Activated CD8-positive, alpha-beta T cell treated with anti-CD3 and anti-CD28 coated beads for 36 hours (primary cell): ENCODE results near the gene FBN2. TPM values are rescaled to one million over a fixed set of nuclear protein-coding genes. Genes with fewer than 3 reads are reported as not detected.

Experiments
- ATAC-seq: fragments of 200-7000 bp; cut with Tn5 transposase; one replicate; pipeline ENCODE4 v1.10.0; 2021; ENCODE audit warnings: mild to moderate bottlenecking, moderate library complexity
- CTCF ChIA-PET: fragments of 350-600 bp; sonication (Branson Sonifier 250); formaldehyde crosslinking; loops from one replicate; lab custom pipeline; 2021; ENCODE audit warnings: antibody characterized with exemption; lab: Charles Lee
- POLR2A ChIA-PET: fragments of 350-600 bp; sonication (Branson Sonifier 250); formaldehyde crosslinking; loops from one replicate; lab custom pipeline; 2021; ENCODE audit warnings: antibody characterized with exemption; lab: Charles Lee
- DNase-seq: peaks from one replicate; pipeline ENCODE4 v3.0.0-alpha.2; 2020
- H3K27ac Mint-ChIP-seq: one replicate; pipeline ENCODE4 v1.8.0; 2021; ENCODE audit warnings: mild to moderate bottlenecking, mixed read lengths
- H3K27me3 Mint-ChIP-seq: one replicate; pipeline ENCODE4 v1.8.0; 2021; ENCODE audit warnings: mixed read lengths
- H3K36me3 Mint-ChIP-seq: one replicate; pipeline ENCODE4 v1.8.0; 2021; ENCODE audit warnings: low read depth, mixed read lengths
- H3K4me1 Mint-ChIP-seq: one replicate; pipeline ENCODE4 v1.8.0; 2021; ENCODE audit warnings: low read depth, mixed read lengths
- H3K4me3 Mint-ChIP-seq: one replicate; pipeline ENCODE4 v1.8.0; 2021; ENCODE audit warnings: mild to moderate bottlenecking, moderate library complexity, mixed read lengths
- H3K9me3 Mint-ChIP-seq: one replicate; pipeline ENCODE4 v1.8.0; 2021; ENCODE audit warnings: mixed read lengths
- CTCF ChIP-seq: fragments of 200-600 bp; IDR thresholded peaks from one replicate; pipeline ENCODE4 v1.8.0; 2022; ENCODE audit warnings: antibody characterized with exemption, mild to moderate bottlenecking
- intact Hi-C: fragments of 100-400 bp; cut with micrococcal nuclease; formaldehyde crosslinking; loops from one replicate; pipeline ENCODE4 v1.10.0; 2022
- total RNA-seq, 2 experiments: library from RNA; stranded (reverse); gene quantifications; one replicate each; pipeline ENCODE4 v1.2.3, GENCODE V29; 2021

The FBN2 gene
- total RNA-seq, 2 experiments from 2014 or later = not detected

DNA sequence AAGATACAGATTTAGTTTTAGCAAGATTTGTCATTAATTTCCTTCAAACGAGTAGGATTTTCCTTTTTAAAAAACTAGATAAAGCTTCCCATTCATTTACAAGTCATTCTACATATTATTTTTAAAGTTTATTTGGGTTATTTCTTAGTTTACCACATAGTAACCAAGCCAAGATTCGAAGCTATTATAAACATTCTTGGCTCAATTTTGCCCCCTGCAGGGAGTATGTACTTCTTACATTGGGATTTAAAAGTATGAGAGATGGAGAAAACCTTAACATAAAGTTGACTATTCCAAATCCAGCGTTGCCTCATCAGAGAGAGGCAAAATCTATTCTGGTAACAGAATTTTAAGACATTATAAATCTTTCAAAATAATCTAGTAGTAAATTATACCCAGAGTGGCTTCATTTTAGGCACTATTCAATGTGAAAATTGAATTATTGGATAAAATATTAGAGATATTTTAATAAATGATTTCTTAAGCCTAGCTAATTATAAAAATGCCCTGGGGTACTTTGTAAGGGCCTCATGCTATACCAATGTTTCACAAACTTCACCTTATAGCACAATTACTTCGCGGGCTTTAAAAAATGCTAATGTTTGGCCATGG, 39.1 kb downstream of the FBN2 start:
- DNase-seq (no peak), ATAC-seq (no peak)
- ChIA-PET CTCF (interaction anchor here (0.8 to 1.4 kb wide), 3 partner anchors 13 to 287 kb away, joined by 3 to 6 read pairs (median 4); no protein-coding TSS in a partner anchor), POLR2A (no interaction called here)
- Mint-ChIP-seq H3K27me3 (no peaks in the 10 kb centered on the region), H3K4me1 (no peaks in the 10 kb centered on the region), H3K4me3 (no peak overlapping the region), H3K9me3 (peaks cover 13% of the 10 kb centered on the region), H3K36me3 (no peaks in the 10 kb centered on the region), H3K27ac (no peak overlapping the region)
- TF ChIP-seq CTCF = peak; percentile 21
- intact Hi-C loops = loop anchor here (5.0 kb wide), 1 partner anchor 282 kb away; no protein-coding TSS in a partner anchor

- H3K9me3 Mint-ChIP-seq = peaks cover 9% of the 10 kb centered on the region
- H3K27ac Mint-ChIP-seq = no peak overlapping the region
- intact Hi-C loops = no loop called here
- ChIA-PET CTCF (no interaction called here), POLR2A (no interaction called here)
- no peak overlapping the region for H3K4me3 Mint-ChIP-seq
- H3K27me3 Mint-ChIP-seq = no peaks in the 10 kb centered on the region
- H3K4me1 Mint-ChIP-seq = no peaks in the 10 kb centered on the region
- no peaks in the 10 kb centered on the region for H3K36me3 Mint-ChIP-seq
- no peak for DNase-seq
- no peak for TF ChIP-seq CTCF
- no peak for ATAC-seq
These were observed 43.5 kb downstream of the FBN2 start for GRCh38 chr5:128494516-128494915.

- CTCF ChIA-PET = no interaction called here
- no peaks in the 10 kb centered on the region for H3K36me3 Mint-ChIP-seq
These were observed 44.3 kb downstream of the FBN2 start for GRCh38 chr5:128493657-128494329.

GRCh38 chr5:128491291-128491690, 46.8 kb downstream of the FBN2 start:
- intact Hi-C loops = no loop called here
- ATAC-seq = no peak
- no peak for TF ChIP-seq CTCF
- no peaks in the 10 kb centered on the region for H3K36me3 Mint-ChIP-seq
- H3K9me3 Mint-ChIP-seq = peaks cover 9% of the 10 kb centered on the region
- ChIA-PET CTCF (no interaction called here), POLR2A (no interaction called here)
- H3K27me3 Mint-ChIP-seq = no peaks in the 10 kb centered on the region
- no peaks in the 10 kb centered on the region for H3K4me1 Mint-ChIP-seq
- H3K4me3 Mint-ChIP-seq = no peak overlapping the region
- no peak overlapping the region for H3K27ac Mint-ChIP-seq
- DNase-seq = no peak

More at GRCh38 chr5:128493657-128494329, 44.3 kb downstream of the FBN2 start:
- no peak for TF ChIP-seq CTCF
- Mint-ChIP-seq H3K27ac (no peak overlapping the region), H3K4me1 (no peaks in the 10 kb centered on the region), H3K27me3 (no peaks in the 10 kb centered on the region), H3K9me3 (peaks cover 9% of the 10 kb centered on the region), H3K4me3 (no peak overlapping the region)
- DNase-seq (no peak), ATAC-seq (no peak)
- POLR2A ChIA-PET = no interaction called here
- intact Hi-C loops = no loop called here

DNA sequence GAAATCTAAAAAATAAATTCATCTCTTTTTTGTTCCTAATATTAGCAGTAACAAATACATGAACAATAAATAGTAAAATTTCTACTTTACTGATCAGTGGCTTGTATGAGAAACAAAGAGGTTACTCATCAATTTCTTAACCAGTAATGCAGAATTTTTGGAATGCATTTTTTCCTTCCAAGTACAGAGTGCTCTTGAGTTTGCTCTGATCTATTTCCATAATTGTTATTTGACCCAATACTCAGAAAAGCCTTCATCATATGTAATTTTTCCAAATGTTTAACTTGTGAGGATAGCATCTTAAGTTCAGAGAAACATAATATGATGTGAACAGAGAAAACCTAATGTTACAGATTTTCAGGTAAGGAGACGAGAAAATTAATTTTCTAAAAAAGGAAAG, 47.3 kb downstream of the FBN2 start:
- no peak overlapping the region for H3K4me3 Mint-ChIP-seq
- intact Hi-C loops = no loop called here
- ChIA-PET POLR2A (no interaction called here), CTCF (no interaction called here)
- H3K27me3 Mint-ChIP-seq = no peaks in the 10 kb centered on the region
- no peaks in the 10 kb centered on the region for H3K4me1 Mint-ChIP-seq
- no peaks in the 10 kb centered on the region for H3K36me3 Mint-ChIP-seq
- peaks cover 9% of the 10 kb centered on the region for H3K9me3 Mint-ChIP-seq
- TF ChIP-seq CTCF = no peak
- ATAC-seq (no peak), DNase-seq (no peak)
- no peak overlapping the region for H3K27ac Mint-ChIP-seq
